Erythroblast (primary cell): ENCODE results near the gene GDF10.

ENCODE experiments used
- GATA1 ChIP-seq: IDR thresholded peaks from 2 replicates; pipeline ENCODE4 v1.6.1; 2011; ENCODE audit warnings: low read depth, mild to moderate bottlenecking, control low read depth, low read length, moderate library complexity
- POLR2A ChIP-seq: IDR thresholded peaks from 2 replicates; pipeline ENCODE4 v1.6.1; 2011; ENCODE audit warnings: mild to moderate bottlenecking, low read length

DNA sequence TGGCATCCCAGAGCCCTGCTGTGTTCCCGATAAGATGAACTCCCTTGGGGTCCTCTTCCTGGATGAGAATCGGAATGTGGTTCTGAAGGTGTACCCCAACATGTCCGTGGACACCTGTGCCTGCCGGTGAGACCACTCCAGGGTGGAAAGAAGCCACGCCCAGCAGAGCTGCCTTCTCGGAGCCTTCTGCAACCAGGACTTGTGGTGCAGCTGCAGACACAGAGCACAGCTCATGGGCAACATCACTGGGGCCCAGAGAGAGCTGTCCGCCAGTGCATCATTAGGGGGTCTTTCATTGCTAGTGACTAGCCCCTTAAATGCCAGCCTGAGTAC is 12.6 kb downstream of the GDF10 start:
- TF ChIP-seq POLR2A (no peak), GATA1 (no peak)
